K562 (cell line): ENCODE measurements around the gene HHATL. TPM values are rescaled to one million over a fixed set of nuclear protein-coding genes. Genes with fewer than 3 reads are reported as not detected.

Source experiments
- ATAC-seq: fragments of 200-7000 bp; cut with Tn5 transposase; 3 replicates; pipeline ENCODE4 v1.9.1; 2020; ENCODE audit warnings: moderate library complexity
- BruUV-seq: library from RNA; stranded (reverse); fragments of 400-500 nt; replicated peaks from 2 replicates; lab custom pipeline; 2021; lab: Mats Ljungman, UMichigan
- CTCF ChIA-PET: fragments of 300-600 bp; formaldehyde crosslinking; extraction: SDS; loops from one replicate; lab custom pipeline; 2021; ENCODE audit warnings: low intra/inter-chr PET ratio; lab: Yijun Ruan, JAX
- POLR2A ChIA-PET: fragments of 300-600, 350-650 bp; sonication (Branson Sonifier 250); formaldehyde crosslinking; extraction: SDS; loops from one replicate; lab custom pipeline; 2021; ENCODE audit warnings: antibody characterized with exemption, inconsistent platforms; lab: Yijun Ruan, JAX
- DNase-seq, 4 experiments: peaks; one replicate each; pipeline versions ENCODE4 v3.0.0 to v3.0.0-alpha.2; 2011 to 2018; ENCODE audit warnings: low spot score in 3 of 4, mixed read lengths in 3 of 4; ENCODE audit errors: extremely low read depth in 1 of 4
- FAIRE-seq: peaks from 2 replicates; lab custom pipeline; 2011; peaks lifted over from hg19 to GRCh38; lab: Jason Lieb, UNC
- H2AFZ ChIP-seq: 2 replicates; pipeline ENCODE4 v1.6.0; 2011; ENCODE audit warnings: low read depth, low read length, control low read depth, inconsistent platforms
- H3K27ac ChIP-seq: fragments of 200-600 bp; 3 replicates; pipeline ENCODE4 v1.8.0; 2011; ENCODE audit warnings: low read depth, mild to moderate bottlenecking, control low read depth, inconsistent platforms, low read length, moderate library complexity, mixed read lengths; ENCODE audit errors: extremely low read depth
- H3K27me3 ChIP-seq, 2 experiments: fragments of 300-600 bp in 1 of 2; 2 replicates in 1 of 2; 3 replicates in 1 of 2; pipeline versions ENCODE4 v1.6.0 to v1.8.0; 2011; ENCODE audit warnings: inconsistent platforms in 2 of 2, low read length in 2 of 2, mild to moderate bottlenecking in 1 of 2, mixed read lengths in 1 of 2, moderate library complexity in 1 of 2; ENCODE audit not compliant: control insufficient read depth in 2 of 2, insufficient read depth in 2 of 2
- H3K36me3 ChIP-seq: fragments of 300-600 bp; 3 replicates; pipeline ENCODE4 v1.8.0; 2011; ENCODE audit warnings: mild to moderate bottlenecking, low read length, inconsistent platforms; ENCODE audit not compliant: control insufficient read depth, insufficient read depth
- H3K4me1 ChIP-seq, 2 experiments: fragments of 200-600 bp in 1 of 2; replicated peaks in 1 of 2; 2 replicates in 1 of 2; 3 replicates in 1 of 2; pipeline versions ENCODE4 v1.5.1 to v1.8.0; 2011; ENCODE audit warnings: inconsistent platforms in 2 of 2, low read length in 2 of 2, mild to moderate bottlenecking in 1 of 2, mixed read lengths in 1 of 2, moderate library complexity in 1 of 2; ENCODE audit not compliant: control insufficient read depth in 2 of 2, insufficient read depth in 2 of 2
- H3K4me2 ChIP-seq: 2 replicates; pipeline ENCODE4 v1.6.1; 2011; ENCODE audit warnings: low read length, control low read depth, inconsistent platforms, mixed read lengths; ENCODE audit not compliant: insufficient read depth
- H3K4me3 ChIP-seq: fragments of 200-600 bp; sonication (generic), shearing (Covaris generic); 2 replicates; pipeline ENCODE4 v1.5.1; 2016; ENCODE audit warnings: control low read depth, inconsistent platforms
- H3K79me2 ChIP-seq: fragments of 200-600 bp; 3 replicates; pipeline ENCODE4 v1.8.0; 2011; ENCODE audit warnings: low read length, inconsistent platforms; ENCODE audit not compliant: control insufficient read depth, insufficient read depth
- H3K9ac ChIP-seq, 2 experiments: 2 replicates each; pipeline versions ENCODE4 v1.6.0 to v1.6.1; 2011; ENCODE audit warnings: low read depth in 2 of 2, low read length in 2 of 2, control low read depth in 1 of 2, inconsistent platforms in 1 of 2, mild to moderate bottlenecking in 1 of 2, mixed read lengths in 1 of 2; ENCODE audit not compliant: insufficient read depth in 1 of 2
- H3K9me1 ChIP-seq: one replicate; pipeline ENCODE4 v1.6.0; 2011; ENCODE audit warnings: inconsistent platforms, mild to moderate bottlenecking, low read length, moderate library complexity; ENCODE audit not compliant: control insufficient read depth, insufficient read depth
- H3K9me3 ChIP-seq: replicated peaks from 2 replicates; pipeline ENCODE4 v1.5.1; 2011; ENCODE audit warnings: low read depth, low read length, inconsistent platforms; ENCODE audit not compliant: control insufficient read depth, insufficient read depth
- H4K20me1 ChIP-seq: replicated peaks from 2 replicates; pipeline ENCODE4 v1.6.1; 2011; ENCODE audit warnings: low read length, inconsistent platforms, mixed read lengths; ENCODE audit not compliant: control insufficient read depth, insufficient read depth
- L3MBTL2 ChIP-seq: fragments of 450-650 bp; IDR thresholded peaks from 2 replicates; pipeline ENCODE4 v1.6.1; 2016; ENCODE audit warnings: mild to moderate bottlenecking, moderate library complexity
- NFIC ChIP-seq: fragments of 450-650 bp; IDR thresholded peaks from 2 replicates; pipeline ENCODE4 v1.6.1; 2017; ENCODE audit warnings: mild to moderate bottlenecking, inconsistent platforms
- PRPF4 ChIP-seq: fragments of 200-400 bp; formaldehyde crosslinking; IDR thresholded peaks from one replicate; pipeline ENCODE4 v1.6.1; 2017; ENCODE audit warnings: low read length, low read depth, mild to moderate bottlenecking; ENCODE audit not compliant: insufficient read depth, poor library complexity, severe bottlenecking
- ZBTB1 ChIP-seq: sonication (generic); formaldehyde crosslinking; IDR thresholded peaks from 2 replicates; pipeline ENCODE4 v1.8.1; 2023; ENCODE audit warnings: missing genetic modification reagents, low read depth, mild to moderate bottlenecking, borderline replicate concordance
- ZNF507 ChIP-seq: conservative IDR thresholded peaks from 2 replicates; pipeline ENCODE4 v1.6.1; 2017; ENCODE audit warnings: missing genetic modification characterization, missing compliant biosample characterization
- WGBS: fragments of 100-300 bp; shearing (Covaris generic); methylation state at CpG from one replicate; pipeline ENCODE4 v1.1.6; 2016; ENCODE audit warnings: low coverage, mixed read lengths; ENCODE audit not compliant: insufficient coverage; ENCODE audit errors: missing lambda C conversion rate; 5-methylcytosine and 5-hydroxymethylcytosine counted together
- in situ Hi-C: fragments of 300-500 bp; cut with MboI; formaldehyde crosslinking; loops from 4 replicates; pipeline ENCODE4 v1.15.0; 2018; ENCODE audit warnings: inconsistent platforms, mixed read lengths
- intact Hi-C: fragments of 100-400 bp; cut with micrococcal nuclease; formaldehyde crosslinking; loops from 2 replicates; pipeline ENCODE4 v1.14.2; 2022
- polyA plus RNA-seq, 8 experiments: library from polyadenylated mRNA; depleted of rRNA in 4 of 8; stranded (reverse) in 5 of 8; unstranded in 3 of 8; fragments of >200 nt; fragmentation: Nextera tagmentation in 2 of 8; fragmentation: Illumina TruSeq in 1 of 8; extraction: Ambion mirVana in 2 of 8; extraction: Trizol in 1 of 8; gene quantifications; 2 replicates each; pipeline versions ENCODE4 v1.2.1 to v1.2.3, GENCODE V29; 2011 to 2014; ENCODE audit warnings: inconsistent platforms in 1 of 8, missing spikeins in 1 of 8
- total RNA-seq, 7 experiments: library from RNA; depleted of rRNA in 6 of 7; stranded (reverse); fragments of >200 nt in 6 of 7; fragmentation: Illumina TruSeq in 2 of 7; extraction: Trizol in 2 of 7; gene quantifications; 2 replicates each; pipeline versions ENCODE4 v1.2.1 to v1.2.3, GENCODE V29; 2011 to 2021; ENCODE audit warnings: low replicate concordance in 1 of 7
- TF ChIP-seq, protein P1 (sequence below): sonication (generic); formaldehyde crosslinking; IDR thresholded peaks from 2 replicates; pipeline ENCODE4 v1.8.0; 2022; ENCODE audit warnings: mild to moderate bottlenecking, missing genetic modification reagents
- TF ChIP-seq, protein P2 (sequence below): IDR thresholded peaks from 2 replicates; pipeline ENCODE4 v1.6.1; 2012; ENCODE audit warnings: low read depth, low read length, improper control_type of control experiment, borderline replicate concordance

The HHATL gene
- total and polyA plus RNA-seq, 9 of the 15 experiments (the other 6 are each of a cell fraction or from before 2014, with no cell fraction given): not detected

- POLR2A ChIA-PET: interaction anchor here (0.6 to 1.1 kb wide), 3 partner anchors 15 to 27 kb away, joined by 3 to 4 read pairs (median 4); no protein-coding TSS in a partner anchor
- FAIRE-seq (no peak), DNase-seq (no peak)
- Histone ChIP-seq H3K27me3 (peaks cover 6 to 24% of the 10 kb centered on the region in 2 experiments; a peak in 3 of 5 replicates), H3K4me2 (no peak overlapping the region), H3K4me3 (no peak overlapping the region), H3K36me3 (no peaks in the 10 kb centered on the region)
- intact Hi-C loops (no loop called here), in situ Hi-C loops (no loop called here)
- no TSS peak for BruUV-seq
- CTCF ChIA-PET: no interaction called here
- TF ChIP-seq NFIC: no peak
- no peak for TF ChIP-seq PRPF4
- no peak for TF ChIP-seq L3MBTL2
- no peak for TF ChIP-seq ZNF507 (tag)
- no peak for TF ChIP-seq ZBTB1 (CRISPR knock-in tag)
- TF ChIP-seq, protein P1, sequence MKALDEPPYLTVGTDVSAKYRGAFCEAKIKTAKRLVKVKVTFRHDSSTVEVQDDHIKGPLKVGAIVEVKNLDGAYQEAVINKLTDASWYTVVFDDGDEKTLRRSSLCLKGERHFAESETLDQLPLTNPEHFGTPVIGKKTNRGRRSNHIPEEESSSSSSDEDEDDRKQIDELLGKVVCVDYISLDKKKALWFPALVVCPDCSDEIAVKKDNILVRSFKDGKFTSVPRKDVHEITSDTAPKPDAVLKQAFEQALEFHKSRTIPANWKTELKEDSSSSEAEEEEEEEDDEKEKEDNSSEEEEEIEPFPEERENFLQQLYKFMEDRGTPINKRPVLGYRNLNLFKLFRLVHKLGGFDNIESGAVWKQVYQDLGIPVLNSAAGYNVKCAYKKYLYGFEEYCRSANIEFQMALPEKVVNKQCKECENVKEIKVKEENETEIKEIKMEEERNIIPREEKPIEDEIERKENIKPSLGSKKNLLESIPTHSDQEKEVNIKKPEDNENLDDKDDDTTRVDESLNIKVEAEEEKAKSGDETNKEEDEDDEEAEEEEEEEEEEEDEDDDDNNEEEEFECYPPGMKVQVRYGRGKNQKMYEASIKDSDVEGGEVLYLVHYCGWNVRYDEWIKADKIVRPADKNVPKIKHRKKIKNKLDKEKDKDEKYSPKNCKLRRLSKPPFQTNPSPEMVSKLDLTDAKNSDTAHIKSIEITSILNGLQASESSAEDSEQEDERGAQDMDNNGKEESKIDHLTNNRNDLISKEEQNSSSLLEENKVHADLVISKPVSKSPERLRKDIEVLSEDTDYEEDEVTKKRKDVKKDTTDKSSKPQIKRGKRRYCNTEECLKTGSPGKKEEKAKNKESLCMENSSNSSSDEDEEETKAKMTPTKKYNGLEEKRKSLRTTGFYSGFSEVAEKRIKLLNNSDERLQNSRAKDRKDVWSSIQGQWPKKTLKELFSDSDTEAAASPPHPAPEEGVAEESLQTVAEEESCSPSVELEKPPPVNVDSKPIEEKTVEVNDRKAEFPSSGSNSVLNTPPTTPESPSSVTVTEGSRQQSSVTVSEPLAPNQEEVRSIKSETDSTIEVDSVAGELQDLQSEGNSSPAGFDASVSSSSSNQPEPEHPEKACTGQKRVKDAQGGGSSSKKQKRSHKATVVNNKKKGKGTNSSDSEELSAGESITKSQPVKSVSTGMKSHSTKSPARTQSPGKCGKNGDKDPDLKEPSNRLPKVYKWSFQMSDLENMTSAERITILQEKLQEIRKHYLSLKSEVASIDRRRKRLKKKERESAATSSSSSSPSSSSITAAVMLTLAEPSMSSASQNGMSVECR (CRISPR knock-in tag): no peak
- TF ChIP-seq, protein P2, sequence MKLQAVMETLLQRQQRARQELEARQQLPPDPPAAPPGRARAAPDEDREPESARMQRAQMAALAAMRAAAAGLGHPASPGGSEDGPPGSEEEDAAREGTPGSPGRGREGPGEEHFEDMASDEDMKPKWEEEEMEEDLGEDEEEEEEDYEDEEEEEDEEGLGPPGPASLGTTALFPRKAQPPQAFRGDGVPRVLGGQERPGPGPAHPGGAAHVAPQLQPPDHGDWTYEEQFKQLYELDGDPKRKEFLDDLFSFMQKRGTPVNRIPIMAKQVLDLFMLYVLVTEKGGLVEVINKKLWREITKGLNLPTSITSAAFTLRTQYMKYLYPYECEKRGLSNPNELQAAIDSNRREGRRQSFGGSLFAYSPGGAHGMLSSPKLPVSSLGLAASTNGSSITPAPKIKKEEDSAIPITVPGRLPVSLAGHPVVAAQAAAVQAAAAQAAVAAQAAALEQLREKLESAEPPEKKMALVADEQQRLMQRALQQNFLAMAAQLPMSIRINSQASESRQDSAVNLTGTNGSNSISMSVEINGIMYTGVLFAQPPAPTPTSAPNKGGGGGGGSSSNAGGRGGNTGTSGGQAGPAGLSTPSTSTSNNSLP: no peak
- TF ChIP-seq, all 486 proteins: peak for 0
- Histone ChIP-seq H3K79me2 (no peaks in the 10 kb centered on the region), H3K4me1 (peaks cover 4 to 10% of the 10 kb centered on the region in 2 experiments; a peak in 4 of 5 replicates), H4K20me1 (0 out of 2 replicates have a peak, but pooled peaks cover 11% of the 10 kb centered on the region), H3K27ac (no peak overlapping the region), H3K9me3 (no peaks in the 10 kb centered on the region), H3K9me1 (no peaks in the 10 kb centered on the region), H3K9ac (peak overlapping the region in 1 of 2 experiments; percentile 1; a peak in 1 of 4 replicates), H2AFZ (no peak overlapping the region)
- 15% methylated on average over 4 of the region's 4 CpGs for WGBS
- ATAC-seq: no peak
These were observed 36.0 kb downstream of the HHATL start for GRCh38 chr3:42666577-42666998.
